Urinary bladder (tissue), 4 donors: ENCODE measurements around the gene PRRC2B. TPM values are rescaled to one million over a fixed set of nuclear protein-coding genes. Genes with fewer than 3 reads are reported as not detected.
"Not testable (repeated sequence)": the region's sequence is repeated elsewhere in the genome, so short reads cannot be mapped to it uniquely, and the experiment has no call there.

Source experiments
- DNase-seq: peaks from one replicate; pipeline ENCODE4 v3.0.0-alpha.2; 2015; ENCODE audit errors: extremely low spot score
- H3K27ac ChIP-seq: one replicate; pipeline ENCODE4 v1.5.1; 2013; ENCODE audit warnings: low read depth, mild to moderate bottlenecking, moderate library complexity
- H3K36me3 ChIP-seq: one replicate; pipeline ENCODE4 v1.6.1; 2013; ENCODE audit warnings: mild to moderate bottlenecking, moderate library complexity; ENCODE audit not compliant: insufficient read depth
- H3K4me1 ChIP-seq: one replicate; pipeline ENCODE4 v1.6.1; 2013; ENCODE audit warnings: mild to moderate bottlenecking, moderate library complexity; ENCODE audit not compliant: insufficient read depth
- H3K4me3 ChIP-seq: one replicate; pipeline ENCODE4 v1.5.1; 2013; ENCODE audit warnings: low read depth, low read length
- WGBS: extraction: QIAGEN DNeasy Blood & Tissue Kit; methylation state at CpG from one replicate; pipeline ENCODE4 v1.1.7; 2013; 5-methylcytosine and 5-hydroxymethylcytosine counted together
- polyA plus RNA-seq: library from polyadenylated mRNA; stranded (reverse); fragments of 200-250 nt; gene quantifications from one replicate; pipeline ENCODE4 v1.2.3, GENCODE V29; 2013
- total RNA-seq: library from RNA; depleted of rRNA; stranded (reverse); fragments of >200 nt; gene quantifications from one replicate; pipeline ENCODE4 v1.2.3, GENCODE V29; 2014
- donor health status: healthy with polysubstance abuse.
- donor health status: healthy.

Gene PRRC2B
- total and polyA plus RNA-seq, 2 donors = 78.7 to 82.3 TPM

- Histone ChIP-seq H3K36me3 (peaks cover 9% of the 10 kb centered on the region), H3K4me1 (no peaks in the 10 kb centered on the region), H3K4me3 (no peak overlapping the region), H3K27ac (no peak overlapping the region)
- WGBS = 79% methylated on average over 2 of the region's 2 CpGs
- DNase-seq = no peak
Measured at GRCh38 chr9:131441441-131441840, 47.6 kb downstream of the PRRC2B start.

- H3K27ac ChIP-seq = no peak overlapping the region
- H3K36me3 ChIP-seq = peaks cover 8% of the 10 kb centered on the region
- 84% methylated on average over 10 of the region's 10 CpGs for WGBS
- no peaks in the 10 kb centered on the region for H3K4me1 ChIP-seq
- H3K4me3 ChIP-seq = no peak overlapping the region
- DNase-seq = no peak
Measured at GRCh38 chr9:131442351-131442750, 48.5 kb downstream of the PRRC2B start.

GRCh38 chr9:131443648-131444047, 49.8 kb downstream of the PRRC2B start:
- Histone ChIP-seq H3K36me3 (peaks cover 10% of the 10 kb centered on the region), H3K4me3 (no peak overlapping the region), H3K4me1 (no peaks in the 10 kb centered on the region), H3K27ac (no peak overlapping the region)
- DNase-seq = no peak
- 86% methylated on average over 2 of the region's 2 CpGs for WGBS

- H3K36me3 ChIP-seq = peaks cover 10% of the 10 kb centered on the region
- no peaks in the 10 kb centered on the region for H3K4me1 ChIP-seq
- H3K27ac ChIP-seq = no peak overlapping the region
- WGBS = 88% methylated on average over 11 of the region's 11 CpGs
- no peak for DNase-seq
- no peak overlapping the region for H3K4me3 ChIP-seq
Measured at GRCh38 chr9:131446276-131446675, 52.4 kb downstream of the PRRC2B start.

GRCh38 chr9:131447148-131447547, 53.3 kb downstream of the PRRC2B start:
- H3K4me1 ChIP-seq = no peaks in the 10 kb centered on the region
- DNase-seq = no peak
- H3K4me3 ChIP-seq = no peak overlapping the region
- WGBS = 78% methylated on average over 8 of the region's 8 CpGs
- no peak overlapping the region for H3K27ac ChIP-seq
- H3K36me3 ChIP-seq = peaks cover 10% of the 10 kb centered on the region

GRCh38 chr9:131447600-131447999, 53.7 kb downstream of the PRRC2B start:
- DNase-seq = no peak
- whole genome bisulfite sequencing = 91% methylated on average over 14 of the region's 14 CpGs
- H3K36me3 ChIP-seq = peaks cover 10% of the 10 kb centered on the region
- H3K4me1 ChIP-seq = no peaks in the 10 kb centered on the region
- no peak overlapping the region for H3K27ac ChIP-seq
- H3K4me3 ChIP-seq = no peak overlapping the region

GRCh38 chr9:131448818-131449217, 54.9 kb downstream of the PRRC2B start:
- DNase-seq = no peak
- no peak overlapping the region for H3K4me3 ChIP-seq
- peaks cover 10% of the 10 kb centered on the region for H3K36me3 ChIP-seq
- H3K4me1 ChIP-seq = no peaks in the 10 kb centered on the region
- 89% methylated on average over 3 of the region's 3 CpGs for WGBS
- no peak overlapping the region for H3K27ac ChIP-seq

GRCh38 chr9:131449276-131449675, 55.4 kb downstream of the PRRC2B start:
- DNase-seq = no peak
- Histone ChIP-seq H3K27ac (no peak overlapping the region), H3K4me1 (no peaks in the 10 kb centered on the region), H3K4me3 (no peak overlapping the region), H3K36me3 (peaks cover 10% of the 10 kb centered on the region)

GRCh38 chr9:131454028-131454427, 60.1 kb downstream of the PRRC2B start:
- H3K4me3 ChIP-seq = no peak overlapping the region
- H3K4me1 ChIP-seq = no peaks in the 10 kb centered on the region
- no peak overlapping the region for H3K27ac ChIP-seq
- peaks cover 3% of the 10 kb centered on the region for H3K36me3 ChIP-seq
- no peak for DNase-seq

- WGBS = 95% methylated on average over 10 of the region's 10 CpGs
- H3K36me3 ChIP-seq, H3K4me1 ChIP-seq, DNase-seq, H3K4me3 ChIP-seq, H3K27ac ChIP-seq: not testable (repeated sequence)
Measured at GRCh38 chr9:131455655-131456054, 61.8 kb downstream of the PRRC2B start.

- WGBS = 89% methylated on average over 10 of the region's 10 CpGs
Measured at GRCh38 chr9:131457746-131458145, 63.9 kb downstream of the PRRC2B start.

GRCh38 chr9:131459056-131459455, 65.2 kb downstream of the PRRC2B start:
- H3K4me1 ChIP-seq = no peaks in the 10 kb centered on the region
- DNase-seq = no peak
- H3K4me3 ChIP-seq = no peak overlapping the region
- no peak overlapping the region for H3K27ac ChIP-seq
- 94% methylated on average over 10 of the region's 10 CpGs for WGBS
- peaks cover 3% of the 10 kb centered on the region for H3K36me3 ChIP-seq

More at GRCh38 chr9:131457746-131458145, 63.9 kb downstream of the PRRC2B start:
- DNase-seq = no peak
- peaks cover 3% of the 10 kb centered on the region for H3K36me3 ChIP-seq
- no peaks in the 10 kb centered on the region for H3K4me1 ChIP-seq
- H3K27ac ChIP-seq = no peak overlapping the region
- H3K4me3 ChIP-seq = no peak overlapping the region

GRCh38 chr9:131461166-131461565, 67.3 kb downstream of the PRRC2B start:
- H3K4me3 ChIP-seq = no peak overlapping the region
- no peaks in the 10 kb centered on the region for H3K36me3 ChIP-seq
- 89% methylated on average over 1 of the region's 1 CpG for WGBS
- no peak for DNase-seq
- no peak overlapping the region for H3K27ac ChIP-seq
- H3K4me1 ChIP-seq = no peaks in the 10 kb centered on the region

- no peak overlapping the region for H3K4me3 ChIP-seq
- no peaks in the 10 kb centered on the region for H3K4me1 ChIP-seq
- no peaks in the 10 kb centered on the region for H3K36me3 ChIP-seq
- no peak for DNase-seq
- H3K27ac ChIP-seq = no peak overlapping the region
- 90% methylated on average over 24 of the region's 24 CpGs for WGBS
Measured at GRCh38 chr9:131464354-131465000, 70.6 kb downstream of the PRRC2B start.

- no peaks in the 10 kb centered on the region for H3K36me3 ChIP-seq
Measured at GRCh38 chr9:131465401-131465800, 71.5 kb downstream of the PRRC2B start.

More at GRCh38 chr9:131465401-131465800, 71.5 kb downstream of the PRRC2B start:
- no peak for DNase-seq
- WGBS = 88% methylated on average over 6 of the region's 6 CpGs
- Histone ChIP-seq H3K27ac (no peak overlapping the region), H3K4me1 (no peaks in the 10 kb centered on the region), H3K4me3 (no peak overlapping the region)
